Stomach smooth muscle (tissue), 2 donors: Measurements from ENCODE around the gene SCCPDH.
A peak's percentile ranks its signal among the peaks of the same experiment; 100 is the strongest.

Source experiments
- H3K27ac ChIP-seq: one replicate; pipeline ENCODE4 v1.7.0; 2013; ENCODE audit warnings: mild to moderate bottlenecking, low read length, inconsistent platforms
- H3K27me3 ChIP-seq, 2 donors: one replicate each; pipeline ENCODE4 v1.7.0; 2013; ENCODE audit warnings: low read length in 2 of 2; ENCODE audit not compliant: insufficient read depth in 2 of 2, control insufficient read depth in 1 of 2
- H3K36me3 ChIP-seq, 2 donors: one replicate each; pipeline ENCODE4 v1.7.0; 2013; ENCODE audit warnings: low read length in 2 of 2; ENCODE audit not compliant: control insufficient read depth in 2 of 2, insufficient read depth in 2 of 2
- H3K4me1 ChIP-seq: one replicate; pipeline ENCODE4 v1.7.0; 2013; ENCODE audit warnings: low read length; ENCODE audit not compliant: control insufficient read depth, insufficient read depth
- H3K4me3 ChIP-seq, 2 donors: one replicate each; pipeline ENCODE4 v1.7.0; 2013; ENCODE audit warnings: low read length in 2 of 2
- H3K9ac ChIP-seq, 2 donors: one replicate each; pipeline ENCODE4 v1.7.0; 2013; ENCODE audit warnings: low read length in 2 of 2, mild to moderate bottlenecking in 1 of 2
- H3K9me3 ChIP-seq, 2 donors: one replicate each; pipeline ENCODE4 v1.7.0; 2013; ENCODE audit warnings: low read length in 2 of 2; ENCODE audit not compliant: control insufficient read depth in 2 of 2
- donor health status: healthy.
- donor health status: Pancreatic carcinoma.

Gene SCCPDH

DNA sequence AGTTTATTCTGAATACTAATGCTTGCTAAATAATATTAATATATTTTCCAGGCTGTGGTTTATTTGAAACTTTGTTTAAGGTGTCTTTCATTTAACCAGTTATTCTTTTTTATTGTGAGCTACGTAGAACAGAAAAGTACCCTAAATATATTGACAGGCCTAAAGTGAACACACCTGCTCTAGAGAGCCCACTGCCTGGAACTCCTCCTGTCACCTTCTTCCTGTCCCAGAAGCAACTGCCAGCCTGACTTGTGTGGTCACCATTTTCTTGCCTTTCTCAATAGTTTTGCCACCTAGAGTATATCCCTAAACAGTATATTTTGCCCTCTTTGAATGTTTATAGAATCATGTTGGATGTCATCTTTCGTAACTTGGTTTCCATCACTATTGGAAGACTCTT, 48.5 kb downstream of the SCCPDH start:
- Histone ChIP-seq H3K4me3 (no peak overlapping the region), H3K4me1 (peaks cover 6% of the 10 kb centered on the region), H3K9me3 (no peaks in the 10 kb centered on the region), H3K36me3 (peaks cover 26 to 28% of the 10 kb centered on the region in 2 donors), H3K27me3 (no peaks in the 10 kb centered on the region), H3K9ac (no peak overlapping the region), H3K27ac (no peak overlapping the region)

DNA sequence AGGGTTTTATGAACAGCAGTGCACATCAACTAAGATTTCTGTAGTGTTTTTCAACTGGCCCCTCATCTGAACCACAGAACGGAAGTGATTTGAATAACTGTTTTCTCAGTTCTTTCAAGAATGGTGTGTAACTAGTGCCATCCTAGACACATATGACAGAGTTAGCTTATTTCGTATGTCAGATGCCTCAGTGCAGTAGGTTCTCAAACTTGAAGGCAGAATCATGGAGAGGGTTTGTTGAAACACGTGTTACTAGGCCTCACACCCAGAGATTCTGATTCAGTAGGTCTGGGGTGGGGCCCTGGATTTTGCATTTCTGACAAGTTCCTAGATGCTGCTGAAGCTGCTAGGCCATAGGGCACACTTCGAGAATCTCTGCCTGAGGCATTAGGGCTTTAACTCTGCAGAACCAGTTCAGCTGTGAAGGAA, 49.0 kb downstream of the SCCPDH start:
- Histone ChIP-seq H3K4me1 (peaks cover 6% of the 10 kb centered on the region), H3K27ac (no peak overlapping the region), H3K36me3 (peaks cover 25 to 28% of the 10 kb centered on the region in 2 donors), H3K4me3 (no peak overlapping the region), H3K9ac (no peak overlapping the region), H3K27me3 (no peaks in the 10 kb centered on the region), H3K9me3 (no peaks in the 10 kb centered on the region)

- H3K9ac ChIP-seq = no peak overlapping the region
- H3K27me3 ChIP-seq = no peaks in the 10 kb centered on the region
- H3K4me1 ChIP-seq = no peaks in the 10 kb centered on the region
- peaks cover 28 to 29% of the 10 kb centered on the region in 2 donors for H3K36me3 ChIP-seq
- H3K4me3 ChIP-seq = no peak overlapping the region
- no peaks in the 10 kb centered on the region for H3K9me3 ChIP-seq
- H3K27ac ChIP-seq = no peak overlapping the region
These were observed 51.5 kb downstream of the SCCPDH start for GRCh38 chr1:246775531-246776385.

DNA sequence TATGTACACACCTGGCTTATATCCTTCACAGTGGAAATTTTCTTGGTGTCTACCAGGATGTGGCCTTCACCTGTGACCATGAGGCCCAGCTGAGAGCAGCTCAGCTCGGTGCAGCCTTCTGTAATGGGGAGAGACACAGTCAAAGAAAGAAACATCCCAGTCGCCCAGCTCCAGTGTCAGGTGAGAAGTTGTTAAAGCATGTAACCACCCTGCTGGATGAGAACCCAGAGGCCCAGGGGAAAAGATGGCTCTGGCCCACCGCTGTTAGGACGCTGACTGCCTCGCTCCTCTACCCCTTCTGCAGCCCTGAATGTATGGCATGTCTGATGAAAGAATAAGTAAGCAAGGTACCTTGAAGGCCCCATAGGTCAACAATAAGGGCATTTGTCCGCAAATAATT, 52.7 kb downstream of the SCCPDH start:
- Histone ChIP-seq H3K4me1 (no peaks in the 10 kb centered on the region), H3K9me3 (no peaks in the 10 kb centered on the region), H3K9ac (no peak overlapping the region), H3K27me3 (no peaks in the 10 kb centered on the region), H3K27ac (no peak overlapping the region), H3K4me3 (no peak overlapping the region), H3K36me3 (peaks cover 26 to 33% of the 10 kb centered on the region in 2 donors)

DNA sequence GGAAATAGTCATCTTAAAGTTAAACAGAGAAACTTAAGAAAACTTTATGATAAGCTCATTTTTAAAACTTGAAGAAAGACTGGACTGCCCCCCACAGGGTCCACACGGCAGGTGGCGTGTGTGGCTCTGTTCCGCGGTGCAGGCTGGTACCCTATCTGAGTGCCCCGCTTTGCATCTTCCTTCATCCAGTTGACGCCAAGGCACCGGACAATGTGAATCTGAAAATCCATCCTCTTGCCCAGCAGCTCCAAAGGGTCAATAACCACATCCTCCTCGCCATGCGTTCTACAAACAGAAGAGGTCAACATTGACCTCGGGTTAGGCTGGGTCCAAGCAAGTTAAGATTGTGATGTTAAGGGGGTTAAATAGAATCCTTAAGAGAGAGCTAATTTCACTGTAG, 54.5 kb downstream of the SCCPDH start:
- H3K27me3 ChIP-seq = no peaks in the 10 kb centered on the region
- no peak overlapping the region for H3K27ac ChIP-seq
- H3K36me3 ChIP-seq = peaks cover 26 to 28% of the 10 kb centered on the region in 2 donors
- H3K4me1 ChIP-seq = no peaks in the 10 kb centered on the region
- no peaks in the 10 kb centered on the region for H3K9me3 ChIP-seq
- H3K9ac ChIP-seq = no peak overlapping the region
- no peak overlapping the region for H3K4me3 ChIP-seq

DNA sequence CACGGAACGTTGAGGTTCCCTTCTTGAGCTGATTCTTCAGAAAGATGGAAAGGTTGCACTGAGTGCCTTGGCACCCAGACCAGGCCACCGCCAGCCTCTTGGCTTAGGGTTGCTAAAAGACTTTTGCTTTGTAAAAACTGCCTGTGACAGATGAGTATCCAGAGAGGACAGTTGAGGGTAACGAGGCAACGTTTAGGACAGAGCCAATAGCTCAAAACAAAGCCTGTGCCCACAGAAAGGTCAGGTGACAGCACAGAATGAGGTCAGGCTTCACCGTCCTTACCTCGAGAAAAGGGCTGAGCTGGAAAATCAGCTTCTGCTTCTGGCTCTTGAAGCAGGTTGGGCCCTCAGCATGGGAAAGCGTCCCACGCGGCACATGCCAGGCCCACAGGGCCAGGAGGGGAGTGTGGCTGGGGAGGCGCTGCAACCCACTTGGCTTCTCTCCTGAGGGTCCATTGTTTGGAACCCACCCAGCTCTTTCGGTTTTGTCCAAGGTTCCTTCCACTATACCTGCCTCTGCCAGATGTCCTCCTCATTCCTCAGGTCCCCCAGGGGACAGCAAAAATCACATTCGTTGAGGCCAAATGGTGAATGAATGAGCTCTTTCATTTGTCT, 55.5 kb downstream of the SCCPDH start:
- no peak overlapping the region for H3K27ac ChIP-seq
- H3K4me3 ChIP-seq = no peak overlapping the region
- peaks cover 26 to 28% of the 10 kb centered on the region in 2 donors for H3K36me3 ChIP-seq
- no peak overlapping the region for H3K9ac ChIP-seq
- H3K4me1 ChIP-seq = no peaks in the 10 kb centered on the region
- H3K27me3 ChIP-seq = no peaks in the 10 kb centered on the region
- no peaks in the 10 kb centered on the region for H3K9me3 ChIP-seq

- Histone ChIP-seq H3K36me3 (peaks cover 26 to 28% of the 10 kb centered on the region in 2 donors), H3K27ac (no peak overlapping the region), H3K9ac (no peak overlapping the region), H3K4me3 (no peak overlapping the region), H3K4me1 (peaks cover 2% of the 10 kb centered on the region), H3K27me3 (no peaks in the 10 kb centered on the region), H3K9me3 (no peaks in the 10 kb centered on the region)
These were observed 56.1 kb downstream of the SCCPDH start for GRCh38 chr1:246780264-246780663.

DNA sequence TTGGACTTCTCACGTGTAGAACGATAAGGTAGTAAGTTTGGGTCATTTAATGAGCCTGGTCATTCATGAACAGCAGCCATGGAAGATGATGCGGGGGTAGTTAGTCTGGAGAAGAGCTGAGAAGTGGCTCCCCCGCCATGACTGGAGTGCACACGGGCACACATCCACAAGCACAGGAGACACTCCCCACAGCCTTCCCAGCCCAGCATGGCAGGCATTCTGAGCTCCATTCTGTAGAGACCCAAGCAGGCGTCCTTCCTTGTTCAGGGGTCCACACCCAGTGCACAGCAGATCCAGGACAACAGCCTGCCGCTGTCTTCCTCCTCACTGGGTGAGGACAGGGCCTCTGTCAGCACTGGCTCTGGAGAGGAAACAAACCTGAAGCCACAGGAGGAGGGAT, 57.0 kb downstream of the SCCPDH start:
- peaks cover 2% of the 10 kb centered on the region for H3K4me1 ChIP-seq
- H3K4me3 ChIP-seq = no peak overlapping the region
- H3K27ac ChIP-seq = no peak overlapping the region
- no peaks in the 10 kb centered on the region for H3K27me3 ChIP-seq
- H3K36me3 ChIP-seq = peaks cover 21 to 22% of the 10 kb centered on the region in 2 donors
- H3K9me3 ChIP-seq = peaks cover 0 to 5% of the 10 kb centered on the region in 2 donors
- H3K9ac ChIP-seq = no peak overlapping the region

DNA sequence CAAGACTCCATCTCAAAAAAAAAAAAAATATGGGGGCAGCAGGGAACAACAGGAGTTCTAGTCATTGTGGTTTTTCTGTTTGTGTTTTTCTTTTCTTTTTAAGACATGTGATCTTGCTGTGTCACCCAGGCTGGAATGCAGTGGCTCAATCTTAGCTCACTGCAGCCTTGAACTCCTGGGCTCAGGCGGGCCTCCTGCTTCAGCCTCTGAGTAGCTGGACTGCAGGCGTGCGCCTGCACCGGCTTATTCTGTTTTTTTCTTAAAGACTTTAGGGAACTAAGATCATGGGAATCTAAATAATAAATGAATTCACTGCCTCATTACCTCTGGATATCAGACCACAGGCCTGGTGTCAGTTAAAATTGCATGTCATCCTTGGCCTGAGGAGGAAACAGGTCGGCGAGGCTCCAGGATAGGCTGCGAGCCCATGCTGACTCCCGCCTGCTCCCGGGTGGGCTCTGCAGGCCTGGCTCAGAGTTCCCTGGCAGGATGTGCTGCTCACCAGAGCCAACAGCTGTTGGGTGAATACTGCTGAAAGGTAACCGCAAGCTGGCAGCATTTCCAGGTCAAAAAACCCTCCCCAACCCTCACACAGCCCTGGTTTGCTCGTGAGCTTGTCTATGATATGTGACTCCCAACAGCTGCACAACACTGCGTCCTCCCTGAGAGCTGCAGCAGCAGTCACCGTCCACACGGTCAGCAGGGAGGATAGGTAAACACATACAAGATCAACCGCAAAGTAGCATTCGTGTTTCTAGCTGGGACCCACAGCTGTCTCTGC, 58.1 kb downstream of the SCCPDH start:
- Histone ChIP-seq H3K27me3 (no peaks in the 10 kb centered on the region), H3K36me3 (peaks cover 10 to 13% of the 10 kb centered on the region in 2 donors), H3K9me3 (peaks cover 0 to 5% of the 10 kb centered on the region in 2 donors), H3K9ac (no peak overlapping the region), H3K27ac (no peak overlapping the region), H3K4me3 (no peak overlapping the region), H3K4me1 (peaks cover 2% of the 10 kb centered on the region)

DNA sequence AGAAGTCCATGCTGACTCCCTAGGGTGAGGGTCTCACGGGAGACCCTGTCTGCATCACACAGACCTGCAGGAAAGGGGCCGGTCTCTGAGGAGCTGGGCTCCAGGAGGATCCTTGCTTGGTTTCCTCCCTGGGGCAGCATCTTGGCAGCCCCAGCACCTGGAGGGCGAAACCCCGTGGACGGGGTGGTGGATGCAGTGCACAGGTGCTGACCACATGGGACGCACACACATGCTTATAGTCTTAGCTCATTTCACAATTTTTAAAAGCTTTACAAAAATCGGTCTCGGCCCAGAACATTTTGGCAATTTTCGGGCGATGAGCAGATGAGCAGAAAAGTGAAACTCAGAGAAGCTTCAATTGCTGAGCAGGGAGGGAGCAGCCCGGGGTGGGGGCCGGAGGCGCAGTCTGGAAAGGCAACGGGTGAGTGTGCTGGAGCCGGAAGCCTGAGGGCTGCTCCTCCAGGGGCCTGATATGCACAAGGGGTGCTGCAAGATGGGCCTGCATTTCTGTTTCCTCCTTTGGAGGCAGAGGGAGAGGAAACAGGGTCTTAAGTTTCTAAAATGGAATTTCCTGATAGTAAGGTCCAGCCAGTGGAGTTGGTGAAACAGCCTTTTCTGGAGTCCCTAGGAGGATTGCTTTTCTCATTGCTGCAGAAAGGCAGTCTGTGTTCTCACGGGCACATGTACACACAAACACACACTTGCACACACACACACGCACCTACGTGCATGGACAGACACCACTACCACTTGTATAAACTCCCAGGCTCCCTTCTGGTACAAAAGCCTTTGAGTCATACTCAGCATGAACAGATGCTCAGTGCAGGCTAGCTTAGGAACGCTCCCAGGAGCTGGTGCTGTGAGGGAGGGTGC, 60.6 kb downstream of the SCCPDH start:
- Histone ChIP-seq H3K27me3 (no peaks in the 10 kb centered on the region), H3K36me3 (peaks cover 4 to 12% of the 10 kb centered on the region in 2 donors), H3K27ac (no peak overlapping the region), H3K4me3 (peak overlapping the region in 1 of 2 donors; percentile 47), H3K9ac (no peak overlapping the region), H3K4me1 (peaks cover 15% of the 10 kb centered on the region), H3K9me3 (peaks cover 0 to 5% of the 10 kb centered on the region in 2 donors)
